GM03348 (cell line): ENCODE data around the gene HRH4.

Experiments
- DNase-seq: peaks from one replicate; pipeline ENCODE4 v3.0.0; 2012; ENCODE audit warnings: low spot score

The HRH4 gene

GRCh38 chr18:24509435-24509834 is 49.0 kb downstream of the HRH4 start:
- no peak for DNase-seq

GRCh38 chr18:24514439-24514838 is 54.0 kb downstream of the HRH4 start:
- DNase-seq, result peak; percentile 9

GRCh38 chr18:24515721-24516120 is 55.3 kb downstream of the HRH4 start:
- no peak for DNase-seq

- no peak for DNase-seq
These were observed 55.8 kb downstream of the HRH4 start for GRCh38 chr18:24516261-24516660.

- no peak for DNase-seq
These were observed 57.1 kb downstream of the HRH4 start for GRCh38 chr18:24517554-24517953.

GRCh38 chr18:24518596-24518995 is 58.2 kb downstream of the HRH4 start:
- DNase-seq, result no peak
